ENCODE measurements around the gene MRPL44.

- TF ChIP-seq CTCF (IDR thresholded peaks at IDR 0.05) (no peak), EZH2 (IDR thresholded peaks at IDR 0.05; ENCODE audit: borderline replicate concordance, insufficient read depth, low read depth, low read length, poor library complexity, severe bottlenecking) (no peak)
Measured at GRCh38 chr2:223954401-223954800, 2.9 kb upstream of the MRPL44 start.
